ENCODE results near the gene GREB1L.

GRCh38 chr18:21262244-21262643 is 20.2 kb downstream of the GREB1L start:
- TF ChIP-seq, protein P1, sequence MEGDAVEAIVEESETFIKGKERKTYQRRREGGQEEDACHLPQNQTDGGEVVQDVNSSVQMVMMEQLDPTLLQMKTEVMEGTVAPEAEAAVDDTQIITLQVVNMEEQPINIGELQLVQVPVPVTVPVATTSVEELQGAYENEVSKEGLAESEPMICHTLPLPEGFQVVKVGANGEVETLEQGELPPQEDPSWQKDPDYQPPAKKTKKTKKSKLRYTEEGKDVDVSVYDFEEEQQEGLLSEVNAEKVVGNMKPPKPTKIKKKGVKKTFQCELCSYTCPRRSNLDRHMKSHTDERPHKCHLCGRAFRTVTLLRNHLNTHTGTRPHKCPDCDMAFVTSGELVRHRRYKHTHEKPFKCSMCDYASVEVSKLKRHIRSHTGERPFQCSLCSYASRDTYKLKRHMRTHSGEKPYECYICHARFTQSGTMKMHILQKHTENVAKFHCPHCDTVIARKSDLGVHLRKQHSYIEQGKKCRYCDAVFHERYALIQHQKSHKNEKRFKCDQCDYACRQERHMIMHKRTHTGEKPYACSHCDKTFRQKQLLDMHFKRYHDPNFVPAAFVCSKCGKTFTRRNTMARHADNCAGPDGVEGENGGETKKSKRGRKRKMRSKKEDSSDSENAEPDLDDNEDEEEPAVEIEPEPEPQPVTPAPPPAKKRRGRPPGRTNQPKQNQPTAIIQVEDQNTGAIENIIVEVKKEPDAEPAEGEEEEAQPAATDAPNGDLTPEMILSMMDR (IDR thresholded peaks at IDR 0.05): no peak
- no peak for TF ChIP-seq POLR2A (IDR thresholded peaks at IDR 0.05)

All from right lobe of liver (tissue), 4 donors.